Activated naive CD4-positive, alpha-beta T cell treated with anti-CD3 and anti-CD28 coated beads, Interleukin-2, amount 50 U/mL, for 16 hours (primary cell): ENCODE measurements around the gene DCC.

Experiments used
- DNase-seq: peaks from one replicate; pipeline ENCODE4 v3.0.0-alpha.2; 2020

Gene DCC

DNA sequence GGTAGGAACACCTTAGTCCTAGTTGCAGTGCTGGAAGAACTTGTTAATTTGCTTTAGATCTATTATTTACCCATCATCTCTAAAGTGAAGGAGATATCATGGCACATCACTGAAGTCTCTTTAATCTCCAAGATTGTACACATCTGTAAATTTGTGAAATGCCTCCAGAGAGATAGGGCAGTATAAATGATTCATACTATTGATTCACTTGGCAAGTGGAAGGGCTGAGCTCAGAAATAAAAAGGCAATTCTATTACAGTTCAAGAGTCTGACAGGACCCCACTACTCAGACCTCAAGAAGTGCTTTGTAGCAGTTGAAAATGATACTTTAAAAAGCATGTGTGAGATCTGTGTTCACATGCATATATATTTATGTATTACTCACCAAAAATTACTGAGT is 489.3 kb downstream of the DCC start:
- DNase-seq: no peak

GRCh38 chr18:52829876-52830405 is 489.9 kb downstream of the DCC start:
- DNase-seq: no peak

DNA sequence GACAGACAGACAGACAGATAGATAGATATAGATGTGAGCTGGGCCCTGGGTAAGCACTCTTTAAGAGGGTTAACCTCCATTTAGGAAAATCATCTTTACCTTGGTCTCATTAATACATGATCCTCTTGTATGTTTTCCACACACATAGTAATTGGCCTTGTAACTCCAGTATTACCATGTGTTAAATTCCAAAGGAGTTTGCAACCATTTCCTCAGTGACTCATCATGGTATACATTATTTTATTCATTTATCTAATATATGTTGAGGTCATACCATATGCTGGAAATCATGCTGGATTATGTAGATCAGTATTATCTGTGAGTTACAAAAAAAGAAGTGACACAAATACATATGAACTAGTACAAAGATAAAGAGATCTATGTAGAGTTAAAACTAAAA is 504.3 kb downstream of the DCC start:
- DNase-seq: no peak

GRCh38 chr18:52845036-52845435 is 505.0 kb downstream of the DCC start:
- DNase-seq: no peak

DNA sequence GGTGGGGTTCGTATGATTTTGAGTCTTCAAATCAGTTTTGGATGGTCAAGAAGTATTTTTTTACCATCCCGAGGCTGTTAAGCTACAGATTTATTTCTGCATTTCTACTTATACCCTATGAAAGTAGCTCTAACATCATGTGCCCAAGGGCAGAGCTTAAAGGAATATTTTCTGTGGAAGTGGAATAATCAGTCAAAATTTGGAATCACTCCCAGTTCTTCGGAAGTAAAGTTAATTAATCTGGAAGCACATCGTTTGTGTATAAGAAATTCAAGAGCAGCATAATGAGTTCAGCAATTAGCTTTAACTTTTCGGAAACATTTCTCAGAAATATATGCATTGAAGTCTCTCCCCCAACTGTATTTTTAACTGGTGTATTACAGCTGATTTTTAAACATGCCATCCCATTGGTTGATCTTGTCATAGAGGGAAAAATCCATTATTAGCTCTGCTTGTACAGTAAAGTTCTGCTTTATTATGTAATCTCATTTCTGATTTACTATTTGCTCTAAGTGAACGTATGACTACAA is 510.1 kb downstream of the DCC start:
- no peak for DNase-seq

GRCh38 chr18:52861558-52861957 is 521.6 kb downstream of the DCC start:
- DNase-seq: no peak

GRCh38 chr18:52869349-52869923 is 529.4 kb downstream of the DCC start:
- DNase-seq: no peak

GRCh38 chr18:52869942-52870907 is 530.2 kb downstream of the DCC start:
- no peak for DNase-seq

- DNase-seq: no peak
Observed at GRCh38 chr18:52874774-52875173, 534.8 kb downstream of the DCC start.

- no peak for DNase-seq
Observed at GRCh38 chr18:52875725-52876124, 535.7 kb downstream of the DCC start.

GRCh38 chr18:52888014-52888413 is 548.0 kb downstream of the DCC start:
- DNase-seq: no peak

DNA sequence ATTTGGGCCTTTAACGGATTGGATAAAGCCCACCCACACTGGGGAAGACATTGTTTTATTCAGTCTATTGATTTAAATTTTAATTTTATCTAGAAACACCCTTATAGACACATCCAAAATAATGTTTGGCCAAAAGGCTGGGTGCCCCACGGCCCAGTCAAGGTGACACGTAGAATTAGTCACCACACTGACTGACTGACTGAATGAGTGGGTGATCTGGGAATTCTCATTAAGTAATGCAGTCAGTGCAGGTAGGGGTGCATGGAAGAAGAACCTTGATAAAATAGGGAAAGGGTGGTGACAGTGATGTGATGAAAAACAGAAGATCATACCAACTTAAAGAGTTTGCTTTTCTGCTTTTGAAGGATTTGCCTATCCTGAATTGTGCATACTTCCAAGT is 554.8 kb downstream of the DCC start:
- DNase-seq: no peak

DNA sequence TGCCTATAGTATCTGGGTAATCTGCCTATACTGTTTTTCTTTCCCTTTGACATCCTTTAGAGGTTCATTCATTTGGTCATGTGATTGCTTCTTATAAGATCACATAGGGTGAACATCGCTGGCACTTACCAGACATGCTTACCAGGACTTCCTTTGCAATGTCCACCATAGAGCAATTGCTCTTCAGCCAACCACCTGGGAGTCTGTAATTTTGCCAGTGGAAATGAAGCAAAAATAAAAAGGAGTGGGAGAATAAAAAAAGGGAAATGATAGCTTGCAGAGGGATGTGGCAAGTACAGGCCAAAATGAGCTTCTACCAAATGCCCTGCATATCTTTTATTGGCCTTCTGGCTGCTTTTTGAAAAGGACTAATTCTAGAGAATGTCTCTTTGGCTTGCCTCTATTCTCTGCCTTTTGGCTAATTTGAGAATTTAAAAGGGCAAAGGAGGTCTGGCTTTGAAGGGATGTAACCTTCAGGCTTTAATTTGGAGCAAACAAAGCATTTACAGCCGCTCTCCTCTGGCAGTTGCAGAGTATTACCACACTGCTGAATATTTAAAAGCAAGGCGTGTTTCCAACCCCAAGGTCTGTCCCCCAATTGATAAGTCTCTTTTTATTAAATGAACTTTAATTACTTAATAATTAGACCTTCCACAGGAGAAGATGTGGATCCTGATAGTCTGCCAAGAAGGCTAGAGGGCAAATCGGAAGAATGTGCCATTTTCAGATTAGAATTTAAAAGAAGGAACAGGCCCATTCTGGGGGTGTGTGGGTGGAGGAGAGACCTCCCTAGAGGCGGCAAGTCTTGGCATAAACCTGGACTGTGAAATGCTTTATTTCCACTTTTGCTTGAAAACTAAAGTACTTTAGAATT is 557.9 kb downstream of the DCC start:
- DNase-seq: no peak

DNA sequence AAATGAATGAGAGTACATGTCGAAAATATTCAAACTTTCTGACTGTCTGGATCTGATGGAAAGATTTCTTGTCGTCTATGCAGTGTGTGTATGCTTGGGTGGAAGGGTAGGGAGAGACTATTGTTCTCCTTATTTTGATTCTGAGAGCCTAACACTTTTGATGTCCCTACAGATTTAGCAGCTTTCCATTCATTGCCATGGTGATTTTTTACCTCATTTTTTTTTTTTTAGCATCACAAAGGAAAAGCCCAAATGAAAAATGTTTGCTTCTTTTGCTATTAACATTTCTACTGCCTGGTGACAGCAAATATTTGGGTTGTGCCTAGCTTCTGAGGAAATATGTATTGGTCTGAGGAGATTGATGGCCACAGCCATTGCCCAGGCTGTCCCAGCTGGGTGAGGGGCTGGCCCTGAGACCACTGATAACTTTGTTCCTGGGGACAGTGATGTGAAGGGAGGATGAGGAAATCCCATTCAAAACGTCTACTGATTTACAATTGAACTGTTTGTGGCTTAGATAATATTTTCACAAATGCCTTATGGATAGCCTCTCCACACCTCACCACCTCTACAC is 558.6 kb downstream of the DCC start:
- DNase-seq: no peak

GRCh38 chr18:52902188-52902587 is 562.2 kb downstream of the DCC start:
- no peak for DNase-seq

GRCh38 chr18:52903857-52904256 is 563.9 kb downstream of the DCC start:
- no peak for DNase-seq

DNA sequence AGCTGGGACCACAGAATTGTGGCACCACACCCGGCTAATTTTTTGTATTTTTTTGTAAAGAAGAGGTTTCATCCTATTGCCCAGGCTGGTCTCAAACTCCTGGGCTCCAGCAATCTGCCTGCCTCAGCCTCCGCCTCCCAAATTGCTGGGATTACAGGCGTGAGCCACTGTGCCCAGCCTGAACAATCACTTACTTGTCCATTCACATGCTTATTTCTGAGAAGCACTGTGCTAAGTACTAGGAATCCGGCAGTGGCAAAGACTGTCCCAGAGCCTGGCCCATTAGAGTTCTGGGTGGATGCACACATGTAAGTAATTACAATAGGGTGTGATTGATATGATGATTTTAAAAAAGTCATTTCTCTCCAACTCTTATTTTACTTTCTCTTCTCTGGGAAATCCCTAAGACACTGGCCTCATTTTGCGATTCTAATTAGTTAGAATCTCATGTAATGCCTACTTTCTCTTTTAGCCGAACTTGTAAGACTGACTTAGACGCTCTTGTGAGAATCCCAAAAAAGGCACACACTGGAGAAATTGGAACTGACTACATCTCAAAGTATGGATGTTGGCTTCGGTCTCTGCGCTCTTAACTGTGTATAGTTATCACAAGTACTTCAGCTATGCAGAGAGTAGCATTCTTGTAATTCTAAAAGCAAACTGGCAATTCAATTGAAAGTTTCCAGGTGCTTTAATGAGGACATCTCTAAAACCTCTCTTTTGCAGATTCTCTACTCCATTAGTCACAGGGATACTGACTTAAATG is 567.7 kb downstream of the DCC start:
- no peak for DNase-seq

GRCh38 chr18:52914148-52914547 is 574.2 kb downstream of the DCC start:
- no peak for DNase-seq

GRCh38 chr18:52920665-52921064 is 580.7 kb downstream of the DCC start:
- no peak for DNase-seq

- no peak for DNase-seq
Observed at GRCh38 chr18:52933356-52933755, 593.4 kb downstream of the DCC start.

DNA sequence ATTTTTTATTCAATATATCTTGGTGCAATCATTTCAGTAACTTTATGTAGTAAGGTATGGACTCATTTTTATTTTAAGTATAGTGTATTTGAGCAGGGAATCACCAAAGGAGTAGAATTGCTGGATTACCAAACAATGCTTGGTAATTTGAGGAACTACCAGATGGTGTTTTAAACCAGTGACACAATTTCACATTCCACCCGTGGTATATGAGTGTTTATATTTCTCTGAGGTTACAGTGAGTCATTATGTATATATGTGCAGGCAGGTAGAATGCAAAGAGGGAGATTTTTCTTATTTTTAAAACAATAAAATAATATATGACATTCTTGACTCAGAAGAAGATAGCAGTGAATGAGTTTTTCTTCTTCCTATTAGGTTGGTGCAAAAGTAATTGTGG is 596.9 kb downstream of the DCC start:
- no peak for DNase-seq

DNA sequence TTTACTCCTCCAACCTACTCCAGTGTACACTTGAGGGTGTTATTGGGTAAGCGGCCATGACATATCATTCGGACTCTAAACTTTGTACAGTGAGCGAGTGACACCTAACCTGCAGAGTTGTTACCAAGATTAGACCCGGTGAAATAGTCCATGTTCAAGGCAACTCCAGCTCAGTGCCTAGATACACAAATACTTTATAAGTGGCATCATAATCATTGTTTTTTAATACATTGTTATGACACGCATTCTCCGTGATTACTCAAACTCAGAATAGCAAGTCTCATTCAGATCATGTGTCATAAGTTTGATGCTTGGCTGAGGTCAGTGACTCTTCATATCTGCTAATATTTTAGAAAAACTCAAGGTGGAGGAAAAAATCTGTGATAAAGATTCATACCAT is 597.8 kb downstream of the DCC start:
- no peak for DNase-seq
